Neural progenitor cell (in vitro differentiated cells): ENCODE results near the gene PDIA6. TPM values are rescaled to one million over a fixed set of nuclear protein-coding genes. Genes with fewer than 3 reads are reported as not detected.
"Not testable (repeated sequence)": the region's sequence is repeated elsewhere in the genome, so short reads cannot be mapped to it uniquely, and the experiment has no call there.

Experiments used
- DNase-seq: peaks from one replicate; pipeline ENCODE4 v3.0.0-alpha.2; 2016; ENCODE audit warnings: low spot score
- H2AFZ ChIP-seq: fragments of 200-600 bp; sonication (generic); replicated peaks from 2 replicates; pipeline ENCODE4 v1.6.1; 2016; ENCODE audit warnings: antibody characterized with exemption
- H3F3A ChIP-seq: fragments of 200-600 bp; sonication (generic); 2 replicates; pipeline ENCODE4 v1.6.1; 2016; ENCODE audit warnings: antibody characterized with exemption, low read depth
- H3K27ac ChIP-seq: fragments of 200-600 bp; sonication (generic); 2 replicates; pipeline ENCODE4 v1.5.1; 2016; ENCODE audit warnings: mild to moderate bottlenecking
- H3K27me3 ChIP-seq: fragments of 200-600 bp; sonication (generic); 2 replicates; pipeline ENCODE4 v1.6.1; 2016; ENCODE audit warnings: mild to moderate bottlenecking, moderate library complexity
- H3K36me3 ChIP-seq: fragments of 200-600 bp; sonication (generic); 2 replicates; pipeline ENCODE4 v1.5.1; 2016
- H3K4me1 ChIP-seq: fragments of 200-600 bp; sonication (generic); 2 replicates; pipeline ENCODE4 v1.6.1; 2016; ENCODE audit warnings: mixed run types
- H3K4me2 ChIP-seq: fragments of 200-600 bp; sonication (generic); 2 replicates; pipeline ENCODE4 v1.6.1; 2016
- H3K4me3 ChIP-seq: fragments of 200-600 bp; sonication (generic); 2 replicates; pipeline ENCODE4 v1.5.1; 2016
- H3K79me2 ChIP-seq: fragments of 200-600 bp; sonication (generic); 2 replicates; pipeline ENCODE4 v1.6.1; 2016; ENCODE audit warnings: low read depth
- H3K9ac ChIP-seq: fragments of 200-600 bp; sonication (generic); 2 replicates; pipeline ENCODE4 v1.6.1; 2016
- H3K9me3 ChIP-seq: fragments of 200-600 bp; sonication (generic); 2 replicates; pipeline ENCODE4 v1.5.1; 2016; ENCODE audit warnings: low read depth
- H4K20me1 ChIP-seq: fragments of 200-600 bp; sonication (generic); 2 replicates; pipeline ENCODE4 v1.6.1; 2016; ENCODE audit warnings: low read depth
- H3K27ac Mint-ChIP-seq: 3 replicates; pipeline ENCODE4 v1.8.0; 2021; ENCODE audit warnings: mixed read lengths
- H3K27me3 Mint-ChIP-seq: 2 replicates; pipeline ENCODE4 v1.8.0; 2022; ENCODE audit warnings: low read depth, mild to moderate bottlenecking, inconsistent platforms, moderate library complexity, mixed read lengths; ENCODE audit not compliant: insufficient read depth
- H3K36me3 Mint-ChIP-seq: 3 replicates; pipeline ENCODE4 v1.8.0; 2021; ENCODE audit warnings: mixed read lengths
- H3K4me1 Mint-ChIP-seq: 3 replicates; pipeline ENCODE4 v1.8.0; 2021; ENCODE audit warnings: mixed read lengths
- H3K4me3 Mint-ChIP-seq: 3 replicates; pipeline ENCODE4 v1.8.0; 2021; ENCODE audit warnings: mild to moderate bottlenecking, moderate library complexity, mixed read lengths
- H3K9me3 Mint-ChIP-seq: 3 replicates; pipeline ENCODE4 v1.8.0; 2020; ENCODE audit warnings: mixed read lengths
- CTCF ChIP-seq: fragments of 200-600 bp; sonication (generic); IDR thresholded peaks from 2 replicates; pipeline ENCODE4 v1.5.1; 2017; ENCODE audit warnings: antibody characterized with exemption, mild to moderate bottlenecking
- EZH2 ChIP-seq: fragments of 200-600 bp; sonication (generic); IDR thresholded peaks from 2 replicates; pipeline ENCODE4 v1.6.1; 2017; ENCODE audit warnings: antibody characterized with exemption, mild to moderate bottlenecking, moderate library complexity
- EZH2phosphoT487 ChIP-seq: fragments of 200-600 bp; sonication (generic); IDR thresholded peaks from 2 replicates; pipeline ENCODE4 v1.6.1; 2017; ENCODE audit warnings: antibody characterized with exemption
- total RNA-seq: library from RNA; depleted of rRNA; stranded (reverse); fragments of >200 nt; gene quantifications from 2 replicates; pipeline ENCODE4 v1.2.3, GENCODE V29; 2015; ENCODE audit warnings: low replicate concordance

PDIA6 gene
- total RNA-seq, 1 donor from 2014 or later, result 381 TPM

DNA sequence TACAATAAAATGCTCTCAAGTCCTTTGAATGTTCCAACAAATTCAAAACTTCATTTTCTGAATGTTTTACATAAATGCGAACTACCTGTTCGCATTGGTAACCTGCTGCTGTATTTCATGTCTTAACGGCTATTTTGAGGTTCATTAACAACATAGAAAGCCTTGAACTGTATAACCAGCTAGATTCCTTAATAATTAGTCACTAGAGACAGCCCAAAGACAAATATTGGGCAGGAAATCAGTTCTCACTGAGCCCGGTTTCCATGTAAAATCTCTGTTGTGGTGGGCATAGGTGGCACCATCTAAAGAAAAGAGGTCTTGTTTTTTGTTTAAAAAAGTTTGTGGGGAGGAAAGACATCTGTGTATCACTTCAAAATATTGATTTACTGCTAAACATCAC lies 29.2 kb downstream of the PDIA6 start:
- Histone ChIP-seq H3K4me1 (no peaks in the 10 kb centered on the region), H3K9me3 (no peaks in the 10 kb centered on the region), H4K20me1 (peaks cover 21% of the 10 kb centered on the region), H3K79me2 (no peaks in the 10 kb centered on the region), H3K36me3 (peaks cover 10% of the 10 kb centered on the region), H3K9ac (no peak overlapping the region), H2AFZ (no peak overlapping the region), H3F3A (no peaks in the 10 kb centered on the region), H3K4me3 (no peak overlapping the region), H3K27me3 (no peaks in the 10 kb centered on the region), H3K4me2 (no peak overlapping the region), H3K27ac (no peak overlapping the region)
- DNase-seq, result no peak
- no peaks in the 10 kb centered on the region for H3K4me1 Mint-ChIP-seq
- no peak overlapping the region for H3K27ac Mint-ChIP-seq
- H3K36me3 Mint-ChIP-seq, result peaks cover 40% of the 10 kb centered on the region
- no peak overlapping the region for H3K4me3 Mint-ChIP-seq
- no peaks in the 10 kb centered on the region for H3K9me3 Mint-ChIP-seq
- peaks cover 2% of the 10 kb centered on the region for H3K27me3 Mint-ChIP-seq
- no peak for TF ChIP-seq EZH2phosphoT487
- TF ChIP-seq EZH2, result no peak

DNA sequence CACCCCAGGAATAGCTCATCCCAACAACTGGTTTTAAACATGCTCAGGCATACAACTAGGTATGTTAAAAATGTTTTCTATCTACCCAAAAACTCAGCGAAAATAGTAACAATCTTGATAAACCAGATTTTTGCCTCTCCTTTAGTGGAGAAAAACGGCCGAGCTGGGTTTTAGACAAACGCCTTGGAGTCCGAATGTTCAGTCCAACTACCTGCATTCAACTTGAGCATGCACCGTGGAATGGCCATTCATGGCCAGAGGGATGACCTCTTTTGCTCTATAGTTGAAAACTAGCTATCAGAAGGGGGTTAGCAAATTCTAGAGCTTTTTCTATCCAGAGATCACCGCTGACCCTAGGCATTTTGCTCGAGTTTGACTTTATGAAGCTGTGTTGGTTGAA lies 30.8 kb downstream of the PDIA6 start:
- H3K4me3 ChIP-seq, result no peak overlapping the region
- no peaks in the 10 kb centered on the region for H3K4me1 Mint-ChIP-seq
- no peaks in the 10 kb centered on the region for H3K27me3 ChIP-seq
- no peak for TF ChIP-seq EZH2
- TF ChIP-seq CTCF, result no peak
- TF ChIP-seq EZH2phosphoT487, result no peak
- peaks cover 10% of the 10 kb centered on the region for H4K20me1 ChIP-seq
- H3K4me2 ChIP-seq, result no peak overlapping the region
- no peak overlapping the region for H3K9ac ChIP-seq
- no peak for DNase-seq
- H2AFZ ChIP-seq, result no peak overlapping the region
- no peaks in the 10 kb centered on the region for H3K4me1 ChIP-seq
- H3K36me3 Mint-ChIP-seq, result peaks cover 29% of the 10 kb centered on the region
- H3K27me3 Mint-ChIP-seq, result peaks cover 2% of the 10 kb centered on the region
- no peak overlapping the region for H3K27ac Mint-ChIP-seq
- no peaks in the 10 kb centered on the region for H3K79me2 ChIP-seq
- H3F3A ChIP-seq, result no peaks in the 10 kb centered on the region
- H3K36me3 ChIP-seq, result peaks cover 3% of the 10 kb centered on the region
- H3K27ac ChIP-seq, result no peak overlapping the region
- H3K9me3 Mint-ChIP-seq, result no peaks in the 10 kb centered on the region
- no peak overlapping the region for H3K4me3 Mint-ChIP-seq
- H3K9me3 ChIP-seq, result no peaks in the 10 kb centered on the region

DNA sequence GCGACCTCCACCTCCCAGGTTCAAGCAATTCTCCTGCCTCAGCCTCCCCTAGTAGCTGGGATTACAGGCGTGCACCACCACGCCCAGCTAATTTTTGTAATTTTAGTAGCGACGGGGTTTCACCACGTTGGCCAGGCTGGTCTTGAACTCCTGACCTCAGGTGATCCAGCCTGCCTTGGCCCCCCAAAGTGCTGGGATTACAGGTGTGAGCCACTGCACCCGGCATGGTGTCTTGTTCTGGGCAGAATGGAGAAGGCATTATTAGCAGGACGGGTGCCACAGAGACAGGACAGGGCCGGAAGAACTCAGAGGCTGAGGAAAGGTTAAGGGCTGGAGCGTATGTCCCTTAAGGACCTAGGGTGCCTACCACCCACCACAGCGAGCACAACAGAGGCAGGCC lies 31.8 kb downstream of the PDIA6 start:
- H3K9ac ChIP-seq, H2AFZ ChIP-seq, H3K4me3 Mint-ChIP-seq, H3K4me1 Mint-ChIP-seq, H3K27me3 Mint-ChIP-seq, DNase-seq, H3K79me2 ChIP-seq, H3K27ac ChIP-seq, H4K20me1 ChIP-seq, H3K9me3 ChIP-seq, H3K27me3 ChIP-seq, H3K36me3 ChIP-seq, H3K4me2 ChIP-seq, H3K27ac Mint-ChIP-seq, H3K9me3 Mint-ChIP-seq, H3K4me3 ChIP-seq, H3F3A ChIP-seq, H3K4me1 ChIP-seq: not testable (repeated sequence)
- peaks cover 26% of the 10 kb centered on the region for H3K36me3 Mint-ChIP-seq

DNA sequence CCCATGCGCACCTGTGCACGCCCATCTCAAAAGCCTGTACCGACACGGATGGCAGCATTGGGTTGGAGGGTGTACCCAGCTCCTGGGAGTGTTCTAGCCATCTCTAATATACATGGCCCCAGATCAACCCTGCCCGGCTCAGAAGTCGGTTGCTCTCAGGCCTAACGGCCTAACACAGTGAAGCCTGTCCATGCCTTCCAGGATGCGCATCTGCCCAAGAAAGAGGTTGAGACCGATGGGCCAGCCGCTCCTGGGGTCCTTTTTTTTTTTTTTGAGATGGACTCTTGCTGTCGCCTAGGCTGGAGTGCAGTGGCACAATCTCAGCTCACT lies 32.1 kb downstream of the PDIA6 start:
- Mint-ChIP-seq H3K27ac (no peak overlapping the region), H3K27me3 (peaks cover 2% of the 10 kb centered on the region), H3K9me3 (no peaks in the 10 kb centered on the region), H3K36me3 (peaks cover 26% of the 10 kb centered on the region), H3K4me1 (peaks cover 3% of the 10 kb centered on the region), H3K4me3 (no peak overlapping the region)
- TF ChIP-seq EZH2, result no peak
- no peak for TF ChIP-seq CTCF
- TF ChIP-seq EZH2phosphoT487, result no peak
- no peak overlapping the region for H3K4me3 ChIP-seq
- H3F3A ChIP-seq, result no peaks in the 10 kb centered on the region
- H2AFZ ChIP-seq, result no peak overlapping the region
- DNase-seq, result no peak
- no peaks in the 10 kb centered on the region for H3K36me3 ChIP-seq
- no peak overlapping the region for H3K27ac ChIP-seq
- no peaks in the 10 kb centered on the region for H3K79me2 ChIP-seq
- H3K4me1 ChIP-seq, result no peaks in the 10 kb centered on the region
- H3K27me3 ChIP-seq, result no peaks in the 10 kb centered on the region
- H3K9me3 ChIP-seq, result no peaks in the 10 kb centered on the region
- H3K9ac ChIP-seq, result no peak overlapping the region
- no peak overlapping the region for H3K4me2 ChIP-seq
- peaks cover 6% of the 10 kb centered on the region for H4K20me1 ChIP-seq
